OCI-M2 (cell line): ENCODE data around the gene CD164L2.
"Not testable (repeated sequence)": the region's sequence is repeated elsewhere in the genome, so short reads cannot be mapped to it uniquely, and the experiment has no call there.

Experiments used
- DNase-seq: peaks from one replicate; lab custom pipeline; 2025; ENCODE audit not compliant: unreplicated experiment; lab: John Stamatoyannopoulos, UW

Gene CD164L2

DNA sequence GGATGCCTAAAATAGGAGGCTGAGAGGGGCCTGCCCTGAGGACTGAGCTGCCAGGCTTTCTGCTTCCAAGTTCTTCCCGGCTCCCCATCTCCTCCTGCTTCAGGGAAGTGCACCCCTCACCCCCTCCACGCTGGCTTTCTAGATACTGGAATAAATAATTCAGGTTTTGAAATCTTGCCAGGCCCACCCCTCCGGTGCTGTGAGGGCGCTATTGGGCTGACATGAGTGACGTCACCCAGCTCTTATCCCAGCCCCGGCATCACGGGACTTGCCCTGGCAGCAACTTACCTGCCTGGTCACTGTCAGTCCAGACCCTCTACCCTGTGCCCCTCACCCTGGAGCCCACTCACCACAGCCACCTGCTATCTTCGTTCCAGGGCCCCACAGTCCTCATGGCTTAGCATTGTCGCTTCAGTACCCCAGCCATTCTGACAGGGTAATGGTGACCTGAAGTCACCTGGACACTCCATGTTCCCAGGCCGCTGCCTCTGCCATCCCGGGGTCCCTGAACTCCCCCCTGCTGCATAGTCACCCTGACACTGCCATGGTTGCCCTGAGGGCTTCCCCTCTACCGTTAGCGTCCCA is 8.5 kb upstream of the CD164L2 start:
- DNase-seq: no peak

GRCh38 chr1:27388337-27389005 is 5.3 kb upstream of the CD164L2 start:
- DNase-seq: peak; percentile 10

GRCh38 chr1:27384797-27385196 is 1.7 kb upstream of the CD164L2 start:
- DNase-seq: not testable (repeated sequence)

GRCh38 chr1:27383661-27384060 is 528 bp upstream of the CD164L2 start:
- no peak for DNase-seq

DNA sequence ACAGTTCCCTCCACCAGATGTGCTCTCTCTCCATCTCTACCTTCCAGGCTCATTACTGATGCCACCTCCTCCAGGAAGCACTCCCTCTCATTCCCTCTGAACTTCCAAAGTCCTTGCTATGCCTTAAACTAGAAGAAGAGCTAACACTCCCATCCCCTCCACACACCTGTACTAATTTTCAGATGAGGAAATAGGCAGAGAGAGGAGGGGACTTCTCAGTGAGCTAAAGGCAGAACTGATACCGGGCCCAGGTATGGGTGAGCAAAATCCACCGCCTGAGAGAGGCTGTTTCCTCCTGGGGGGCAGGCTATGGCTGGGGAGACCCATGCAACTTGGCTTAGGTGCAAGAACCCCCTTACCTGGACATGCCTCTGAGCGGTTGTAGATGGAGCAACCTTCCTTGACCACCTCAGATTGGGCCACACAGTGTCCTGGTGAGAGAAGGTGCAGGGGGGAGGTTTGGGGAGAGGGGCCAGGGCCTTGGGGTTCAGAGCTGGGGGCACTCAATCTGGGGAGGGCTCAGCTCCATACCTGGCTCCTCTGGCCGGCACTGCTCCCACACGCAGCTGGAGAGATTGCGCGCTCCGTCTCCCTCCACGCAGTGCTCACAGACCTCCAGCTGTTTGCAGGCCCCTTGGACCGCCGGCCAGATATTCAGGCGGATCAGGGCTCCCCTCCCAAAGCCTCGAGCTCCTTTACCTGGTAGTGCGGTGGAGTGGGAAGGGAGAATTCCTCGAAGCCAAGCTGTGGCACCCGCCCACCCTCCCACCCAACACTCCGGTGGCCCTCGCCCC is 967 bp downstream of the CD164L2 start:
- DNase-seq: no peak

DNA sequence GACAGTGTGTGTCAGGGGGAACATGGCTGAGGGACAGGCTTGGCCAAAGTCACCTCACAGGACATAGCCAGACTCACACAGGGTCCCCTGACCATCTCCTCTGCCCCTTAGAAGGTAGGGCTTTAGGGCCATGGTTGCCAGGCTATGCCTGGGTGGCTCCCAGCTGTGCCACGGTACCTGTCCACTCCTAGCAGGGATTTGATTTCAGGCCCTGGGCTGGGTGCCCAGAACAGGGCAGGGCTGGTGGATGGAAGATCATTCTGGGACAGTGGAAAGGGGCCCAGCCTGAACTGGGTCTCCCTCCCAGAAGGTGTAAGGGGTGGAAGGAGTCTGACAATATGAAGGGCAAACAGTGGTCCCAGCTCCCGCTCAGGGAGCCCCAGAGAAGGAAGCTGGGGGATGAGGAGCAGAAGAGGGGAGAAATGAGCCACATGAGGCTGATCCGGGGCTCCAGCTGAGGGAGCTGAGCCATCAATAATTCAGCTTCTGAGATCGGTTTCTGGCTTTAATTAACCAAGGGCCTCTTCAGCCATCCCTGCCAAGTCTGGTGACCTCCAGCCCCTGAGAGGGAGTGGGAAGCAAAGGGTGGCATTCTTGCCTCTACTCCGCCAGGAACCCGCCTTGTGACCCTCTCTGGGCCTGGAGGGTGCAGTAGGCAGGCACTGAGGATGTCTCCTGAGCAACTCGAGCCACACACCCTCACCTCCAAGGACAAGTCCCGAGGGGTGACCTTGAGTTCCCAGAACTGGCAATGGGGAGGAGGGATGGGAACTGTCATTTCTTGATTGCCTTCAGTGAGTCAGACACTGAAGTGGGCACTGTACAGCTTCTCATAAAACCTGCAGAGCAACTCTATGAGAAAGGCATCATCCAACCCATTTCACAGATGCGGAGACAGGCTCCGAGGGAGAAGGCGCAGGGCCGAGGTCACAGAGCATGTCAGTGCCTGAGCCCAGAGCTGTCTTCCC is 2.1 kb downstream of the CD164L2 start:
- DNase-seq: no peak

DNA sequence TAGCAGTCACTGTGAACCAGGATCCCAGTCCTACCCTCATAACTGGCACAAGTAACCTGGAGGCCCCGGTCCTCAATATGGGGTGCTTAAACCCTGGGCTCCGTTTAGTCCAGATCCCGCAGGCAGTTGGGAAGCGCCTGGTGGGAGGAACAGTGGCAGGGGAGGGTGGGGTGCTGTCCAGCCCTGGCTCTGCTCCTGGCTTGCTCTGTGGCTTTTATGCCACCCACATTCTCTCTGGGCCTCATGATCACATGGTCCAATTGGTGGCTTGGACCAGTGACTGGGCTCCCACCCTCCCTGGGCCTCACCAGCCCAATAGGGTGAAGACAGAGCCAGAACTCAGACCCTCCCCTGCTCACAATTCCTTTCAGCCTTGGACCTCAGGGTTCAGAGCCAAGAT is 2.9 kb downstream of the CD164L2 start:
- no peak for DNase-seq

- DNase-seq: no peak
These were observed 3.5 kb downstream of the CD164L2 start for GRCh38 chr1:27379564-27380122.

DNA sequence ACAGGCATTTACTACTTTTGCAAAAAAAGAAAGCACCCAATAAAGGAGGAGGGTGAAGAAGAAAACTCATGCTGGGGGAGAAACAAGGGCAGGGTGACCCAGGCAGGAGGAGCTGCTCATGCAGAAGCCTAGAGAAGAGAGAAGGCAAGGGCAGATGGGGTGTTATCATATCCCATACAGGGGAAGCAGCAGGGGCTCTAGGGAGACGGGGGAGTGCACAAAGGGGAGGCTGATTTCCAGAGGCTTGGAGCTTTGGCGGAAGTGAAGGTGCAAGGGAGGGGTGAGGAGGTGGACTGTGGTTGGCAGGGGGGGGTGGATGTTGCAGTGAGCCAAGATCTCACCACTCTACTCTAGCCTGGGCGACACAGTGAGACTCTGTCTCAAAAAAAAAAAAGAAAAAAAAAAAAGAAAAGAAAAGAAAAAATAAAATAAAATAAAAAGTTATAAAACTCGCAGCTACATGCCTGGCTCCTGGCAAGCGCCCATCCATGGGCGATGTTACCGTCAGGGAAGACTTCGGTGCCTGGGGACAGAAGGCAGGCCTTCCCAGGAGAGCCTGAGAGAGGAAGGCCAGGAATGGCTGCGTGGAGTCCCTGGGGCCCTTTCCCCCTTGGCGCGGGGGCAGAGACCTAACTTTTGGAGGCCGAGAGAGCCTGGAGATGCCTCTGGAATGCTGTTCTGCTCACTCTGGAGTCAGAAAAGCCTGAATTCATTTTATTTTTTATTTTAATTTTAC is 5.2 kb downstream of the CD164L2 start:
- DNase-seq: no peak

- no peak for DNase-seq
These were observed 8.6 kb downstream of the CD164L2 start, which contains the start of gene FCN3 for GRCh38 chr1:27374362-27375086. Gene FCN3 (minus strand): TSS chr1:27374824. CDS start chr1:27374818, 6 bp downstream.

DNA sequence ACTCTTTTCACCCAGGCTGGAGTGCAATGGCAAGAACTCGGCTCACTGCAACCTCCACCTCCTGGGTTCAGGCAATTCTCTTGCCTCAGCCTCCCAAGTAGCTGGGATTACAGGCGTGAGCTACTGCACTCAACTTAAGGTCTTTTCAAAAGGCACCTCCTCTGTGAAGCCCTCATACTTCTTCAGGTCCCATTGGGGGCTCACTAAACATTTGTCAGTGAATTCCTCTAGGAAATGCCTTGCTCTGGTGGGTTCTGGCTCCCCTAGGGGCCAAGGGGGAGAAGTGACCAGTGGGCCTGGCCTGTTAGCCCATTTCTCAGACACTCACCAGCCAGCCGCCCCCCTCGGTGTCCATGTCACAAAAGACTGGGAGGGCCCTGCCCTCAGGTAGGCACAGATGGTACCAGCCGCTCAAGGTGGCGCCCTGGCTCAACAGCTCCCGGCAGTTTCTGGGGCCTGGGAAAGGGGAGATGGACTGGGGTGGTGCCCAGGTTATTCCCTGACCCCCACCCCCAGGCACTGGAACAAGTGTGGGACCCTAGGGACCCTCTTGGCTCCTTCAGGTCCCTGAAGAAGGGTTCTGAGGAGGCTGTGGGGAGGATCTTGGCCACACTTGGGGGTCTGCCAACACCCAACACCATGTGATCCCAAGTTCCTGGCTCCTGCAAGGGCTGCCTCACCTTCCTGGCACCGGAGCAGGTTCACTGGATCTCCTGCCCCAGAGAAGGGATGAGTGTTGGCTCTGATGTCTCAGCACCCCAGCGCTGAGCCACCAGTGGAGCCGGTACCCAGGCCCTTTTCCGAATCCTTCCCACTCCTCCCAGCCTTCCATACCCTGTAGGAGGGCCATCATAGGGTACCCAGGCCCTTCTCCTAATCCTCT is 10.1 kb downstream of the CD164L2 start:
- no peak for DNase-seq

- DNase-seq: no peak
These were observed 10.9 kb downstream of the CD164L2 start for GRCh38 chr1:27372022-27372807.

DNA sequence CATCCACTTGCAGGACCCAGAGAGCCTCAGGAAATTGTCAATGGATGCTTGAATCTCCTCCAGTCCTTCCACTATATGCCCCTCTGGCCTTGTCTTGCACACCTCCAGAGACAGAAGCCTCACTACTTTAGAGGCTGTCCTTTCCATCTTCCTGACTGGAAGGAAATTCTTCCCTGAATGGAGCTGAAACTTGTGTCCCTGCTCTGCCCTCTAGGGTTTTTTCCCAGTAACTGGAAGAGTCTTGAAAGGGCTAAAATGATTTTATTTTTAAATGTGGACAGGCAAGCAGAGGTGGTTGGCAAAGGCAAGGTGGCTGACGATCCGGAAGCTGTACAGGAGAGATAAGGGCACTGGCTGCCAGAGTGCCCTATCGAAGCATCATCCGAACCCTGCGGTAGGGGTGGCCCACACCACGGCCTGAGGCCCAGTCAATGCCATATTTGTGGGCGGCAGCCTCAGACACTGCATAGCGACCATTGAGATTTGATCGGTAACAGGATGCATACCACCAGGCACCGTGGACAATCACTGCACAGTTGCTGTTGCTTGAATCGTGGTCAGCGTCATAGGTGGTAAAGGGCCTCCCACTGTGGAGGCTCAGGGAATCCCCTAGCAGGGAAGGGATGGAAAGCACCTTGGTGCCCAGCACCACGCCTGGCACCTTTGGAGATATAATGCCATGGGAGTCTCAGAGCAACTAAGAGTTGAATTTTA is 14.1 kb downstream of the CD164L2 start:
- no peak for DNase-seq

GRCh38 chr1:27367160-27367650 is 15.9 kb downstream of the CD164L2 start:
- no peak for DNase-seq

- no peak for DNase-seq
These were observed 16.5 kb downstream of the CD164L2 start, which contains the start of gene MAP3K6 for GRCh38 chr1:27366411-27367159. Gene MAP3K6 (minus strand): TSS chr1:27366961. CDS start chr1:27366597, 364 bp downstream.

- DNase-seq: no peak
These were observed 17.1 kb downstream of the CD164L2 start for GRCh38 chr1:27366113-27366410.
